IPS-15b (cell line): ENCODE data around the gene EDEM3.

ENCODE experiments used
- H3K27me3 ChIP-seq: one replicate; pipeline ENCODE4 v1.6.1; 2013; ENCODE audit warnings: low read length; ENCODE audit not compliant: control insufficient read depth, insufficient read depth
- H3K36me3 ChIP-seq: one replicate; pipeline ENCODE4 v1.6.1; 2013; ENCODE audit warnings: low read length; ENCODE audit not compliant: control insufficient read depth, insufficient read depth
- H3K4me1 ChIP-seq: one replicate; pipeline ENCODE4 v1.6.1; 2013; ENCODE audit warnings: mild to moderate bottlenecking, low read length; ENCODE audit not compliant: control insufficient read depth, insufficient read depth
- H3K4me3 ChIP-seq: one replicate; pipeline ENCODE4 v1.5.1; 2013; ENCODE audit warnings: low read depth, low read length
- H3K9ac ChIP-seq: one replicate; pipeline ENCODE4 v1.6.1; 2013; ENCODE audit warnings: low read depth, mild to moderate bottlenecking, low read length
- H3K9me3 ChIP-seq: one replicate; pipeline ENCODE4 v1.6.1; 2013; ENCODE audit warnings: mild to moderate bottlenecking, low read length; ENCODE audit not compliant: control insufficient read depth, insufficient read depth

The EDEM3 gene

DNA sequence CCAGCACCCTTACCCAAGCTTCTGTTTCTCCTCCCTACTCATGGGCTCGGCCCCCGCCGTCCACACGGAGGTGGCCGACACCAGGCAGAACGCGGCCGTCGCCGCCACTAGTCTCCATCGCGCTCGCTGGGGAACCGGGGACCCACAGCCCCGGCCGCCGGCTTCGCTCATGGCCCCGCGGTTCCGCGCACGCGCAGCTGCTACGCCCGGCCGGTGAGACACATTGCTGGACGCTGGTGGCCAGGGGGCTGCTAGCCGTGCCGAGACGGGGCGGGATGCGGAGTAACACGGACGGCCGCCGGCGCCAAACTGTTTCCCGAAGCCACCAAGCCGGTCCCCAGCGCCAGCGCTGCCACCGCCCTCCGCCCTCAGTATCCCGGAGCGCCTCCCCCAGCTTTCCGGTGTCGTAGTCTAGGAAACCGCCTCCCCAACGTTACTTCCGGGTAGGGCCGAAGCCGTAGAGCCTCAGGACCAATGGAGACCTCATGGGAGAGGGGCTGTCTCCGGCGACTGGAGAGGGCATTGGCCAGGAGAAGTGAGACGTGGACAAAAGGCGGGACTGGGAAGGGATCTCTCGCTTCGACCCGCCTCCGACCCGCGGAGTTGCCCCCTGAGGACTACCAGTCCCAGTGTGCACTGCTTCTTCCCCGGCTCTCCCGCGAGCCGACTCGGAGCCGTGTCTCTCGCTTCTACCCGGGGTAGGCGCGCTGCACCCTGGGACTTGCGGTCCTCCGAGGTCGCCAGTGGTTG lies at the start of gene EDEM3:
Gene EDEM3, minus strand, starts transcription at position 383 of the 750 bp plus-strand sequence. Its CDS starts 212 bp downstream, at position 171.
- Histone ChIP-seq H3K27me3 (peaks cover 21% of the 10 kb centered on the region), H3K9me3 (no peaks in the 10 kb centered on the region), H3K4me3 (peak within 1 kb of the TSS; percentile 97)

GRCh38 chr1:184804220-184804619 lies 49.6 kb upstream of the EDEM3 start:
- Histone ChIP-seq H3K9ac (no peak overlapping the region), H3K4me3 (no peak overlapping the region), H3K9me3 (no peaks in the 10 kb centered on the region), H3K36me3 (no peaks in the 10 kb centered on the region), H3K4me1 (no peaks in the 10 kb centered on the region), H3K27me3 (no peaks in the 10 kb centered on the region)

More for the DNA sequence above, at the start of gene EDEM3:
- H3K9ac ChIP-seq, result peak within 1 kb of the TSS; percentile 73
- no peaks in the 10 kb centered on the region for H3K36me3 ChIP-seq
- peaks cover 6% of the 10 kb centered on the region for H3K4me1 ChIP-seq

DNA sequence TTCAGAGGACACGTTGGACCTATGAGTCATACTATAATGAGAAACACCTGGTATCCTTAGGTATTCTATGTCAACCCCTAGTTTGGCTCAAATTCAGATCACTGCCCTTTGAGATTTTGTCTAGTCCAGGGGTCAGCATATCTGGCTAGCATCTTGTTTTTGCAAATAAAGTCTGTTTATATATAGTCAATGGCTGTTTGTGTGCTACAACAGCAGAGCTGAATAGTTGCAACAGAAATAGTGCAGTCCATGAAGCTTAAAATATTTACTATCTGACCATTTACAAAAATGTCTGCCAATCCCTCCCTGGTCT lies 48.5 kb upstream of the EDEM3 start:
- no peak overlapping the region for H3K9ac ChIP-seq
- no peaks in the 10 kb centered on the region for H3K9me3 ChIP-seq
- H3K36me3 ChIP-seq, result no peaks in the 10 kb centered on the region
- H3K27me3 ChIP-seq, result no peaks in the 10 kb centered on the region
- no peak overlapping the region for H3K4me3 ChIP-seq
- H3K4me1 ChIP-seq, result no peaks in the 10 kb centered on the region

GRCh38 chr1:184802354-184803179 lies 47.9 kb upstream of the EDEM3 start:
- Histone ChIP-seq H3K9me3 (no peaks in the 10 kb centered on the region), H3K9ac (no peak overlapping the region), H3K4me1 (no peaks in the 10 kb centered on the region), H3K36me3 (no peaks in the 10 kb centered on the region), H3K4me3 (no peak overlapping the region), H3K27me3 (no peaks in the 10 kb centered on the region)

DNA sequence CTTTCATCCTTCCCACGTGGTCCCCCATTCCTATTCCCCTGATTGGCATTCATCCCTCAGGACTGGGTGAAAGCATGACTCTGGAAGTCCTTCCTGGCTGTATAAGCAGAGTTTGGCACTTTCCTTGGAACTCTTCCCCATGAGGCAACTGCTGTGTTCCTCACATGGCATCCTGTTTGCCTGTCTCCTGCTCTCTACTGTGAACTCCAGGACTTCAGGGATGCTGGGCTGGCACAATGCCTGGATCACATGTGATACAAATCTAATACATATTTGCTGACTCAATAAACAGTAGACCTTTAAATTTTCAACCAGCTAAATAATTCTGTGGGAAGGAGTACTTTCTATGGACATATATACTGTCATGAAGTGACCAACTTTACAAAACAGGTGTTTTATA lies 46.8 kb upstream of the EDEM3 start:
- no peaks in the 10 kb centered on the region for H3K9me3 ChIP-seq
- H3K4me3 ChIP-seq, result no peak overlapping the region
- H3K9ac ChIP-seq, result no peak overlapping the region
- H3K36me3 ChIP-seq, result no peaks in the 10 kb centered on the region
- no peaks in the 10 kb centered on the region for H3K4me1 ChIP-seq
- H3K27me3 ChIP-seq, result no peaks in the 10 kb centered on the region

DNA sequence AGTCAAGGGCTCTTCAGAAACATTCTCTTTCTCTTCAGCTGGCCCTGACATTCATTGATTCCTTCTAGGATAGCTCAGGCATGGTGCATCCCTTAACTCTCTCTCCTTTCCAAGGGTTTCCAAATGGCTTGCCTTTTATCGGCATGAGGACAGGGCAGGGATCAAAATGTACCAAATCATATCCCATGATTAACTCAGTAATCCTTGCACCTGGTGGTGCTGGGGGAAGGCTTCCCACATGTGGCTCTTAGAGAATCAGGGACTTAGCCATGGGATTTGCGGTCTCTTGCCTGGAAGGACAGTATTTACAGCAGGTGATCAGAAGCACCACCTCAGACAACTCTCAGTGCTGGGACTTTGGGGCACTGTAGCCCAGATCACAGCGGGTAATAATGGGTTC lies 46.2 kb upstream of the EDEM3 start:
- Histone ChIP-seq H3K27me3 (no peaks in the 10 kb centered on the region), H3K4me3 (no peak overlapping the region), H3K4me1 (no peaks in the 10 kb centered on the region), H3K36me3 (no peaks in the 10 kb centered on the region), H3K9ac (no peak overlapping the region), H3K9me3 (no peaks in the 10 kb centered on the region)

- H3K9ac ChIP-seq, result no peak overlapping the region
- H3K4me3 ChIP-seq, result no peak overlapping the region
- no peaks in the 10 kb centered on the region for H3K4me1 ChIP-seq
- no peaks in the 10 kb centered on the region for H3K27me3 ChIP-seq
- H3K9me3 ChIP-seq, result no peaks in the 10 kb centered on the region
- H3K36me3 ChIP-seq, result no peaks in the 10 kb centered on the region
Observed at GRCh38 chr1:184793967-184794366, 39.3 kb upstream of the EDEM3 start.

DNA sequence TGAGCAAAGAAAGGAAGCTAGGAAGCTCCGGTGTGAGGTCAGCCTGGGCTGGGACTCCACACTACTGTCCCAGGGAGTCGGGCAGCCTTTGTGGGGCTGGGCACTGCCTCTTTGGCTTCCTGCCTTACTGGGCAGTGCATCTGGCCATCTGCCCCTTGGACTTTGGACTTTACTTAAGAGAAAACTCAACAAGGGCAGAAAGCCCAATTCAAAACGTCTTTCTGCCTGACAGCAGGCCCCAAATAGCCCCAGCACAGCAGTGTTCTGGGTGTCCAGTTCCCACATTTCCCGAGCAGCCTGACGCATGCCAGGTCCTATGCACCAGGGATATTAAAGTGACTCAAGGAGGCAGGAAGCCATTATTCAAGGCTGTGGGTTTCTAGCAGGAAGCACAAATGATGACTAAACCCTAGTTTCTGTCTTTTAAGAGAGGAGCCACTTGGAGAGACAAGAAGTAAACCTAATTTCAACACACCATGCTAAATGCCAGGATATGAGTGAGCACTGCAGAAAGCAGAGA lies 37.9 kb upstream of the EDEM3 start:
- Histone ChIP-seq H3K36me3 (no peaks in the 10 kb centered on the region), H3K27me3 (no peaks in the 10 kb centered on the region), H3K4me3 (no peak overlapping the region), H3K9me3 (no peaks in the 10 kb centered on the region), H3K4me1 (no peaks in the 10 kb centered on the region), H3K9ac (no peak overlapping the region)

DNA sequence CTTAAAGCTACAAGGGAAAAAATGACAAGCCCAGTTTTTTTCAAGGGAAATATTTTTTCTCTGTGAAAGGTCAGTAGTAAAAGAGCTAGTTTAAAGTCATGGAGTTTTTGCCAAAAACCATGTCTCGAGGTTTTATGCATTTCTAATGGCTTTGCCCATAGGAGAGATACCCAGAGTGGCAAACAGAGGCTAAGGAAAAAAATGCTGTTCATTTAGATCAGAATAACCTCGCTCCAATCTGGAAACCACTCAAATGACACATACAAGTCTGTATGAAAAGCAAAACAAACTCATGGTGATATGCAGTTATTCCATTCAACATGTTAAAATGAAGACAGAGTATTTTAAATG lies 36.9 kb upstream of the EDEM3 start:
- H3K4me1 ChIP-seq, result no peaks in the 10 kb centered on the region
- H3K36me3 ChIP-seq, result no peaks in the 10 kb centered on the region
- no peak overlapping the region for H3K9ac ChIP-seq
- H3K4me3 ChIP-seq, result no peak overlapping the region
- H3K27me3 ChIP-seq, result no peaks in the 10 kb centered on the region
- H3K9me3 ChIP-seq, result no peaks in the 10 kb centered on the region

DNA sequence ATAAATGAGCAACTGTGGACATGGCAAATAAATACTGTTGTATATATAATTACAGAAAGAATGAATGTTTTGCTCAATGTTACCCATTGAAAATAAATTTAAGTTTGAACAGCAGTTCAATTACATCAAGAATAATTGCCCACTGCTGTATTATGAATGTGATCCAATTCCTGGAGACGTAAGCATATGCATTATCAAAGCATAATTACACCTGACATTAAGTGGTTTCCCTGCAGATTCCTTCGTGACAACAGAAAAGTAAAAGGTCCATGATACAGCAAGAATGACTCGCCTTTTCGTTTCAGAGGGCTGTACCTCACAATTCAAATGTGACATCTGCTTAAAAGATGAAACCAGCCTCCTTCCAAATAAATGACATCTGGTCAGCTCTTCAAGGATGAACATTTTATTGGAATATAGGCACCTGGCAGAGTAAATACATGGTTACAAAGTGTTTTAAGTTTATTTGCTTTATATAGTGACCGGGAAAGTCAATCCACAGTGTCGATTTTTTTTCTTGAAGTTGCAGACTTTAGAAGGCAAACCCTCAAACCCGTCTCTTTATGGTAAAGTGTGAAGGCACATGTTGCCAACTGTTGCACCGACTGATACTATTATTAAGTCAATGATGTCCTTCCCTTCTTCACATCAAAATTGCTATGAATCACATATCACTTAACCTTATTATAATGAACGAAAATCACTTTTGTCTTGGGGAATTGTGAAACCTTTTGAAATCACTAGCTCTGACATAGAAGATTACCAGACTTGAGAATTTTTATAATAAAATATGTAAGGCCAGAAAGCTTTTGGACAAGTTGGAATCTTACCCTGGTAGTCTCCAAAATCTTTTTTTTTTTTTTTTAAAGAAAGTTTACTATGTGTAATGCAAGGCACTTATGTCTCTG lies 36.2 kb upstream of the EDEM3 start:
- no peaks in the 10 kb centered on the region for H3K4me1 ChIP-seq
- no peak overlapping the region for H3K4me3 ChIP-seq
- H3K36me3 ChIP-seq, result no peaks in the 10 kb centered on the region
- H3K9ac ChIP-seq, result no peak overlapping the region
- H3K9me3 ChIP-seq, result no peaks in the 10 kb centered on the region
- H3K27me3 ChIP-seq, result no peaks in the 10 kb centered on the region

DNA sequence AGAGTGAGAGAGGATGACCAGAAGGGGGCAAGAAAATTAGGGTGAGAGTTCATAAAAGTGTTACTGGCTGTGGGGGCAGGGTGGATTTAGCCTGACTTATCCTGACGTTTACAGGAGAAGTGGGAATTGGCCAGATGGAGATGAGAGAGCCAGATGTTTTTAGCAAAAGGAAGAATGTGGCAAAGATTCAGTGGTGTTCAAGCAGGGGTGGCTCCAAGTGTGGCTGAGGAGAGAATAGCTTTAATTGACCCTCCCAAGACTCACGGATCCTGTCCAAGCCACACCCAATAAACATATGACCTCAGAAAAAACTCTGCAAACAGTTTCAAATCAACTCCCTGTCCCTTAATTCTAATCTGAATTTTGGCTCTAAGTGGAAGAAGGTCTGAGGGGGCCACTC lies 35.2 kb upstream of the EDEM3 start:
- Histone ChIP-seq H3K4me3 (no peak overlapping the region), H3K9me3 (no peaks in the 10 kb centered on the region), H3K27me3 (no peaks in the 10 kb centered on the region), H3K4me1 (no peaks in the 10 kb centered on the region), H3K9ac (no peak overlapping the region), H3K36me3 (no peaks in the 10 kb centered on the region)
